Heart left ventricle (tissue), 16 donors: ENCODE measurements around the gene EYS. TPM values are rescaled to one million over a fixed set of nuclear protein-coding genes. Genes with fewer than 3 reads are reported as not detected.
A peak's percentile ranks its signal among the peaks of the same experiment; 100 is the strongest.

Source experiments
- ATAC-seq, 4 donors: fragments of 200-7000 bp; cut with Tn5 transposase; one replicate each; pipeline ENCODE4 v1.9.1; 2020 to 2022; ENCODE audit warnings: moderate library complexity in 4 of 4, mild to moderate bottlenecking in 3 of 4, moderate number of reproducible peaks in 1 of 4
- DNase-seq, 5 donors: peaks; one replicate each; pipeline ENCODE4 v3.0.0-alpha.2; 2020
- H3K27ac ChIP-seq, 12 donors: fragments of 200-600 bp; sonication (generic) in 4 of 12; one replicate each; pipeline versions ENCODE4 v1.5.0 to v1.8.0; 2016 to 2022; ENCODE audit warnings: mild to moderate bottlenecking in 2 of 12
- H3K27me3 ChIP-seq, 9 donors: fragments of 200-600 bp; sonication (generic) in 2 of 9; one replicate each; pipeline versions ENCODE4 v1.5.1 to v1.8.0; 2016 to 2022; ENCODE audit warnings: mild to moderate bottlenecking in 3 of 9
- H3K36me3 ChIP-seq, 9 donors: fragments of 200-600 bp; sonication (generic) in 2 of 9; one replicate each; pipeline versions ENCODE4 v1.5.0 to v1.8.0; 2018 to 2022; ENCODE audit warnings: mild to moderate bottlenecking in 2 of 9
- H3K4me1 ChIP-seq, 12 donors: fragments of 200-600 bp; sonication (generic) in 4 of 12; one replicate each; pipeline versions ENCODE4 v1.5.0 to v1.8.0; 2016 to 2022; ENCODE audit warnings: mild to moderate bottlenecking in 3 of 12
- H3K4me3 ChIP-seq, 12 donors: fragments of 200-600 bp; sonication (generic) in 4 of 12; one replicate each; pipeline versions ENCODE4 v1.5.0 to v1.8.0; 2017 to 2022; ENCODE audit warnings: mild to moderate bottlenecking in 9 of 12, moderate library complexity in 4 of 12
- H3K9me3 ChIP-seq, 12 donors: fragments of 200-600 bp; sonication (generic) in 4 of 12; one replicate each; pipeline versions ENCODE4 v1.5.0 to v1.8.0; 2016 to 2022; ENCODE audit warnings: mild to moderate bottlenecking in 1 of 12
- POLR2A ChIP-seq, 2 donors: fragments of 450-650 bp; IDR thresholded peaks; one replicate each; pipeline ENCODE4 v1.6.1; 2017; ENCODE audit warnings: antibody characterized with exemption in 2 of 2, mild to moderate bottlenecking in 2 of 2, moderate library complexity in 2 of 2
- WGBS, 4 donors: extraction: QIAGEN DNeasy Blood & Tissue Kit in 2 of 4; methylation state at CpG; one replicate each; pipeline versions ENCODE4 v1.1.5 to v1.1.7; 2013 to 2018; 5-methylcytosine and 5-hydroxymethylcytosine counted together
- intact Hi-C, 10 donors: fragments of 100-400 bp; cut with DNase I; formaldehyde crosslinking; loops; one replicate each; pipeline versions ENCODE4 v1.11.1 to v1.14.2; 2022
- polyA plus RNA-seq, 2 donors: library from polyadenylated mRNA; stranded (reverse); fragments of 200-250 nt; gene quantifications; one replicate each; pipeline ENCODE4 v1.2.3, GENCODE V29; 2013
- total RNA-seq, 9 donors: library from RNA; depleted of rRNA in 2 of 9; stranded (reverse); fragments of >200 nt in 2 of 9; fragmentation: NEBNext Ultra II Directional in 3 of 9; extraction: Animal tissue kit (Norgen Biotek cat#: 25700) in 3 of 9; gene quantifications; one replicate each; pipeline versions ENCODE4 v1.1.0 to v1.2.4, GENCODE V29; 2016 to 2023
- TF ChIP-seq, protein P1 (sequence below), 12 donors: fragments of 200-600 bp; sonication (generic) in 4 of 12; IDR thresholded peaks; one replicate each; pipeline versions ENCODE4 v1.5.0 to v1.8.0; 2018 to 2022; ENCODE audit warnings: antibody characterized with exemption in 12 of 12, mild to moderate bottlenecking in 5 of 12
- donor health status: ischemic (EF 13 %, LVEDD 7.1; RV severe dilation, severe dysfunction).
- donor health status: healthy with polysubstance abuse.
- donor health status: DM: no; HTN: yes; CAD: no.
- donor health status: DM: no; HTN: no; CAD: no.
- donor health status: ischemic (EF 25% LVEDD 6.9; RV normal size, moderate dysfunction).
- donor health status: ischemic (EF 25% LVEDD 5.7; RV mildly dilated, moderate dysfunction).
- donor health status: healthy.
- donor health status: DM: yes; HTN: yes; CAD: no.
- donor health status: ischemic (EF 35%, LVEDD 5.7; RV mildly dilated, moderate dysfunction).
- donor health status: nonischemic (EF 11% LVEDD 7.7; RV severe dilation, severe dysfunction).
- donor health status: DM: yes; HTN: yes; CAD: no.
- donor health status: PGD.
- donor health status: ischemic (EF 29% LVEDD 5.4; RV normal size, mild dysfunction).
- donor health status: nonischemic (EF 23%, LVEDD 6.1; RV moderate dilation, normal function).

The EYS gene
- total and polyA plus RNA-seq, 11 donors: 0.07 to 0.27 (median 0.08) TPM; not detected in 8

DNA sequence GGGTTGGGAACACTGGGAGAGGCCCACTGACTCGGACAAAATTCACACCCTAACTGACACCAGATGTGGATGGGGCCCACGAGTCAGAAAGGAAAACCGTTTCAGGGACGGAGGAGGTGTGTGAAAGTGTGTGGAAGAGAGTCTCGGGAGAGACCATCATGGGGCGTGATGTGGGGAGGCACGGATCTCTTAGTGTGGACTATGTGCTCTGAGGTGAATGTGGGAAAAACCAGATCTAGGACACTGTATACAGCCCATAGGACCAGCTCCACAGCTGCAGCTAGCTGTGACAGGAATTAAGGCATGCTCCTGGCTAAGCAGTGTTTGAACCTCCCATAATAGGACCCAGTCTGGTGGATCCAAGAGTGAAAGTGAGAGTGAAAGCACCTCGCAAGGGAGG, 1380.1 kb downstream of the EYS start:
- DNase-seq (peak in 1 of 5 donors; percentile 37), ATAC-seq (no peak)
- no peaks in the 10 kb centered on the region for H3K9me3 ChIP-seq
- intact Hi-C loops: loop anchor here in 2 of 10 donors (5.0 to 10.0 kb wide), 3 partner anchors 312 to 405 kb away; no protein-coding TSS in a partner anchor
- H3K36me3 ChIP-seq: no peaks in the 10 kb centered on the region
- WGBS, 4 donors: 88 to 95% (median 90%) methylated on average over 8 of the region's 8 CpGs
- no peaks in the 10 kb centered on the region for H3K4me1 ChIP-seq
- no peak overlapping the region for H3K4me3 ChIP-seq
- H3K27ac ChIP-seq: no peak overlapping the region
- no peak for TF ChIP-seq POLR2A (IDR thresholded peaks at IDR 0.05)
- TF ChIP-seq, protein P1, sequence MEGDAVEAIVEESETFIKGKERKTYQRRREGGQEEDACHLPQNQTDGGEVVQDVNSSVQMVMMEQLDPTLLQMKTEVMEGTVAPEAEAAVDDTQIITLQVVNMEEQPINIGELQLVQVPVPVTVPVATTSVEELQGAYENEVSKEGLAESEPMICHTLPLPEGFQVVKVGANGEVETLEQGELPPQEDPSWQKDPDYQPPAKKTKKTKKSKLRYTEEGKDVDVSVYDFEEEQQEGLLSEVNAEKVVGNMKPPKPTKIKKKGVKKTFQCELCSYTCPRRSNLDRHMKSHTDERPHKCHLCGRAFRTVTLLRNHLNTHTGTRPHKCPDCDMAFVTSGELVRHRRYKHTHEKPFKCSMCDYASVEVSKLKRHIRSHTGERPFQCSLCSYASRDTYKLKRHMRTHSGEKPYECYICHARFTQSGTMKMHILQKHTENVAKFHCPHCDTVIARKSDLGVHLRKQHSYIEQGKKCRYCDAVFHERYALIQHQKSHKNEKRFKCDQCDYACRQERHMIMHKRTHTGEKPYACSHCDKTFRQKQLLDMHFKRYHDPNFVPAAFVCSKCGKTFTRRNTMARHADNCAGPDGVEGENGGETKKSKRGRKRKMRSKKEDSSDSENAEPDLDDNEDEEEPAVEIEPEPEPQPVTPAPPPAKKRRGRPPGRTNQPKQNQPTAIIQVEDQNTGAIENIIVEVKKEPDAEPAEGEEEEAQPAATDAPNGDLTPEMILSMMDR (IDR thresholded peaks at IDR 0.05): no peak
- no peaks in the 10 kb centered on the region for H3K27me3 ChIP-seq

DNA sequence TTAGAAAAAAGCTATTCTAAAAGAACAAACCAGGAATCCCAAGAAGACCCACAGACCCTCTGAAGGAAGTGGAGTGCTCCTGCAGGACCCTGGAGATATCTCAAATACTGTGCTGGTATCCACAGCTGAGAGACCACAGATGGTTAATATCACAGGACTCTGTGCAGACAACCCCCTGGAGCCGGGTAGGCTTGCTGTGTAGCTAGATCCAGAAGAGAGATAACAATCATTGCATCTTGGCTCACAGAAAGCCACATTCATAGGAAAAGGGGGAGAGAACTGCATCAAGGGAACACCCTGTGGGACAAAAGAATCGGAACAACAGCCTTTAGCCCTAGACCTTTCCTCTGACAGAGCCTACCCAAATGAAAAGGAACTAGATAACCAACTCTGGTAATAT, 1381.9 kb downstream of the EYS start:
- TF ChIP-seq, protein P1 (IDR thresholded peaks at IDR 0.05): no peak
- TF ChIP-seq POLR2A (IDR thresholded peaks at IDR 0.05): no peak
- no peak overlapping the region for H3K4me3 ChIP-seq
- H3K4me1 ChIP-seq: no peaks in the 10 kb centered on the region
- H3K9me3 ChIP-seq: no peaks in the 10 kb centered on the region
- intact Hi-C loops: loop anchor here in 2 of 10 donors (5.0 to 10.0 kb wide), 3 partner anchors 310 to 403 kb away; no protein-coding TSS in a partner anchor
- no peaks in the 10 kb centered on the region for H3K27me3 ChIP-seq
- ATAC-seq: no peak
- no peaks in the 10 kb centered on the region for H3K36me3 ChIP-seq
- no peak overlapping the region for H3K27ac ChIP-seq
- 32 to 57% (median 44%) methylated on average over 2 of the region's 2 CpGs for WGBS, 4 donors
- no peak for DNase-seq

DNA sequence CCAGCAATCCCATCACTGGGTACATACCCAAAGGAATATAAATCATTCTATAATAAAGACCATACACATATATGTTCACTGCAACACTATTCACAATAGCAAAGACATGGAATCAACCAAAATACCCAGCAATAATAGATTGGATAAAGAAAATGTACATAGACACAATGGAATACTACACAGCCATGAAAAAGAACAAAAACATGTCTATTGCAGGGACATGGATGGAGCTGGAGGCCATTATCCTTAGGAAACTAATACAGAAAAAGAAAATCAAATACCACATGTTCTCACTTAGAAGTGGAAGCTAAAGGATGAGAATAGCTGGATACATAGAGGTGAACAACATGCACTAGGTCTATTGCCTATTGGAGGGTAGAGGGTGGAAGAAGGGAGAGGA, 1396.8 kb downstream of the EYS start:
- no peak overlapping the region for H3K4me3 ChIP-seq
- no peaks in the 10 kb centered on the region for H3K36me3 ChIP-seq
- ATAC-seq (no peak), DNase-seq (no peak)
- H3K27ac ChIP-seq: no peak overlapping the region
- TF ChIP-seq POLR2A (IDR thresholded peaks at IDR 0.05): no peak
- TF ChIP-seq, protein P1 (IDR thresholded peaks at IDR 0.05): no peak
- H3K4me1 ChIP-seq: no peaks in the 10 kb centered on the region
- intact Hi-C loops: no loop called here
- peaks cover 0 to 12% (median 0%) of the 10 kb centered on the region in 12 donors for H3K9me3 ChIP-seq
- no peaks in the 10 kb centered on the region for H3K27me3 ChIP-seq

DNA sequence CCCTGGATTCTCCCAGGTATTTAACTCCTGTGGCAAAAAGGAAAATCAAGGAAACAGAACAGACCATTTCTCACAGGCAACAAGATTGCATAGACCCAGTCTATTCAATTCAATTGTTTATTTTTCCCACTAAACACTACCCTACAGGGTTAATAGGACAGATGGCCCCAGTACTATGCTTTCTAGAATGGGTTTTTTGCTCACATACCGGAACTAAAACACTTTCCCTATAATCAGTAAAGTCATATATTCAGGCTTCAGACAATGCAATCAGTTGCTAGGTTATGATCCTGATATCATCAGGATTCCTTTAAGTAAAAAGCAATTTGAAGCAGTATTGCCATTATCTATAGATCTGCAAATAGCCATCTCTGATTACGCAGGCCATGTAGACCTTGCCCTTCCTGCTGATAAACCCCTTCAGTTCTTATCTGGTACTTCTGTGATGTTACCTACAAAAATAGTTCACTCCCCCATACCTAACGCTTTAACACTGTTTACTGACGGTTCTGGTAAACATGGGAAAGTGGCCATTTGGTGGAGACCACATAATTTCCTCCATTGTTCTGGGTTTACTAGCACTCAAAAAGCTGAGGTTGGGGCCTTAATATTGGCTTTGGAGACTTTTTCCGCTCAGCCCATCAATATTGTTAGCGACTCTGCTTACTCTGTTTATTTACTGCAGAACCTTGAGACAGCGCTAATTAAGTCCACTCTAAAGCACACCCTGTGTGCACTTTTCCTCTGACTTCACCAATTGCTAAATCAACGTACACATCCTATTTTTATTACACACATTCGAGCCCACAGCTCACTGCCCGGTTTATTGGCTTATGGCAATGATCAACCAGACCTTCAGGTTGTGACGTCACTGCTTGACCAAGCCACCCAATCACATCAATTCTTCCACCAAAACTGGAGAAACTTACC, 1405.5 kb downstream of the EYS start:
- H3K27me3 ChIP-seq: no peaks in the 10 kb centered on the region
- intact Hi-C loops: no loop called here
- H3K36me3 ChIP-seq: no peaks in the 10 kb centered on the region
- no peaks in the 10 kb centered on the region for H3K4me1 ChIP-seq
- no peak overlapping the region for H3K4me3 ChIP-seq
- ATAC-seq: no peak
- 87 to 90% (median 89%) methylated on average over 11 of the region's 11 CpGs for WGBS, 4 donors
- H3K9me3 ChIP-seq: peaks cover 0 to 31% (median 6%) of the 10 kb centered on the region in 12 donors
- DNase-seq: no peak
- H3K27ac ChIP-seq: no peak overlapping the region
- TF ChIP-seq POLR2A (IDR thresholded peaks at IDR 0.05): no peak
- TF ChIP-seq, protein P1 (IDR thresholded peaks at IDR 0.05): no peak
